SK-N-MC (cell line): ENCODE measurements around the gene VPS52.

Experiments used
- DNase-seq: peaks from one replicate; pipeline ENCODE4 v3.0.0-alpha.2; 2011; ENCODE audit warnings: low read depth, low spot score
- H3K27ac ChIP-seq: fragments of 200-600 bp; sonication (generic); 2 replicates; pipeline ENCODE4 v1.5.1; 2016; ENCODE audit warnings: mixed run types
- H3K36me3 ChIP-seq: fragments of 200-600 bp; sonication (generic); 2 replicates; pipeline ENCODE4 v1.6.1; 2017; ENCODE audit warnings: antibody characterized with exemption, low read length, mixed read lengths; ENCODE audit not compliant: insufficient read depth
- H3K4me3 ChIP-seq: fragments of 200-600 bp; sonication (generic); 2 replicates; pipeline ENCODE4 v1.5.1; 2016
- H3K9ac ChIP-seq: fragments of 200-600 bp; sonication (generic); 2 replicates; pipeline ENCODE4 v1.8.0; 2017; ENCODE audit warnings: mixed run types, mixed read lengths; ENCODE audit not compliant: insufficient read length
- H3K9me3 ChIP-seq: fragments of 200-600 bp; sonication (generic); 2 replicates; pipeline ENCODE4 v1.6.1; 2017; ENCODE audit warnings: low read depth, mild to moderate bottlenecking, antibody characterized with exemption, low read length, moderate library complexity, mixed read lengths
- EZH2 ChIP-seq: fragments of 200-600 bp; sonication (generic); IDR thresholded peaks from one replicate; pipeline ENCODE4 v1.6.1; 2017; ENCODE audit warnings: antibody characterized with exemption
- FOXP2 ChIP-seq: optimal IDR thresholded peaks from 2 replicates; pipeline ENCODE3; 2011; ENCODE audit warnings: mild to moderate bottlenecking, moderate library complexity; ENCODE audit not compliant: insufficient read depth; ENCODE audit errors: extremely low read length, control extremely low read depth
- POLR2AphosphoS5 ChIP-seq: IDR thresholded peaks from 2 replicates; pipeline ENCODE4 v1.6.1; 2012; ENCODE audit warnings: mild to moderate bottlenecking, low read depth, low read length, borderline replicate concordance

Gene VPS52

DNA sequence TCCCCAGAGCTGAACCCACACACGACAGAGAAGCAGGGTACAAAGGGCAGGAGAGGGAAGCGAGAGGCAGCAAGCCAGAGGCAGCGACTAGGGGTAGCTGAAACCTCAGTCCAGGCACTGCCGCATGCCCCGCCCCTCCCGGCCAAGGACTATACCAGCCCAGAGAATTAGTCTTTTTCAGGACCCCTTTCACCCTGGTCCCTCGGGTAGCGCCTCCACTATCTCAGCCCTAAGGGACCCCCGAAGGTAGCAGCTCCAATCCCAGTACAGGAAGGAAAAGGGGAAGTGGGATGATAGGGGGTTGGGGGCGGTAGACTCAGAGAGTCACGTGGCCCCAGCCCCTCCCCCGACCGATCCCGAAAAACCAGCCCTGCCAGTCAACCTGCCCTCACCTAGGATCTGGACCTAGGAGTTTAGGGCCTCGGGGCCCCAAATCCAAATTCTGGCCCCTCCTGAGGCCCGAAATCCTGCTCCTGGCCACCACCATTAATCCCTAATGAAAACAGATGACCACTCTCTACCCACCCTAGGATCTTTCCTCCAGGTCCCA lies 25.8 kb upstream of the VPS52 start:
- no peak for TF ChIP-seq EZH2
- TF ChIP-seq FOXP2 = no peak
- TF ChIP-seq POLR2AphosphoS5 = no peak
- Histone ChIP-seq H3K36me3 (no peaks in the 10 kb centered on the region; the same call in 1 of the 2 replicates), H3K9ac (no peak overlapping the region)

GRCh38 chr6:33296797-33297405 lies 25.2 kb upstream of the VPS52 start:
- DNase-seq = no peak
- Histone ChIP-seq H3K36me3 (peaks cover 3% of the 10 kb centered on the region; the same call in 1 of the 2 replicates), H3K4me3 (no peak overlapping the region), H3K27ac (no peak overlapping the region), H3K9me3 (no peaks in the 10 kb centered on the region), H3K9ac (no peak overlapping the region)
- no peak for TF ChIP-seq POLR2AphosphoS5
- no peak for TF ChIP-seq FOXP2
- TF ChIP-seq EZH2 = no peak

More for the DNA sequence above, 25.8 kb upstream of the VPS52 start:
- H3K27ac ChIP-seq = no peak overlapping the region
- no peak for DNase-seq
- peak overlapping the region; percentile 99 for H3K4me3 ChIP-seq
- H3K9me3 ChIP-seq = no peaks in the 10 kb centered on the region

DNA sequence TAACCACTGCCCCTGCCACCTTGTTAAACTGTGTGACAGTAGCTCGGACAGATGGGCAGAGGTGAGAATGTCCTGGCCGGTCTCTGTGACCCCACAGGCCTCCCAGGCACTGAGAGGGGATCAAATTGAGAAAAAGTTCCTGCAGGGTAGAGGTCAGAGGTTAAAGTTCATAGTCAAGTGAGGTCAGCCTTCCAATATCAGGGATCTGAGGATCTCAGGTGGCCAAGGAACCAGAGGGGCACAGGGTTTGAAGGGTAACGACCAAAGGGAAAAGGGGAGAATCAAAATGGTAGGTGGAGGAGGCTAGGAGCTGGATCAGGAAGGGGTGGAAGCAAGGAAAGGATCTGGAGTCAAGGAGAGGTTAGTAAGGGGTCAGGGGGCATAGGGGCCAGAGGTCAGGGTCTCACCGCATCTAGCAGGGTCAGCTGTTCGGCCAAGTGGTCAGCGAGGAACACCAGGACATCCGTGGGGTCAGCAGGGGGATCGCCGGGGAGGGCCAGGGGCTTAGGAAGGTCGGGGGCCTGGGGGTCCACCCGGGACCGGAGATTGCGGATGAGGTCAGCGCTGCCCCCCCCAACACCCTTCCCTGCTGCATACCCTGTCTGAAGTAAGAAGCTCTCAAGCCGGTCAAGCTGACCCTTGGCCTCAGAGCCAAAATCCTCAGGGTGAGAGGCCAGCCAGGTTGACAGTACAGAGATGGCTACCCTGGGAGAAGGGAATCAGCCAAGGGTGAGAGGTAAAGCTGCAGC lies 24.1 kb upstream of the VPS52 start:
- TF ChIP-seq POLR2AphosphoS5 (no peak), EZH2 (no peak), FOXP2 (no peak)
- H3K27ac ChIP-seq = no peak overlapping the region
- no peak for DNase-seq
- no peak overlapping the region for H3K9ac ChIP-seq
- no peaks in the 10 kb centered on the region for H3K9me3 ChIP-seq
- peaks cover 14% of the 10 kb centered on the region; the same call in 1 of the 2 replicates for H3K36me3 ChIP-seq
- H3K4me3 ChIP-seq = no peak overlapping the region

DNA sequence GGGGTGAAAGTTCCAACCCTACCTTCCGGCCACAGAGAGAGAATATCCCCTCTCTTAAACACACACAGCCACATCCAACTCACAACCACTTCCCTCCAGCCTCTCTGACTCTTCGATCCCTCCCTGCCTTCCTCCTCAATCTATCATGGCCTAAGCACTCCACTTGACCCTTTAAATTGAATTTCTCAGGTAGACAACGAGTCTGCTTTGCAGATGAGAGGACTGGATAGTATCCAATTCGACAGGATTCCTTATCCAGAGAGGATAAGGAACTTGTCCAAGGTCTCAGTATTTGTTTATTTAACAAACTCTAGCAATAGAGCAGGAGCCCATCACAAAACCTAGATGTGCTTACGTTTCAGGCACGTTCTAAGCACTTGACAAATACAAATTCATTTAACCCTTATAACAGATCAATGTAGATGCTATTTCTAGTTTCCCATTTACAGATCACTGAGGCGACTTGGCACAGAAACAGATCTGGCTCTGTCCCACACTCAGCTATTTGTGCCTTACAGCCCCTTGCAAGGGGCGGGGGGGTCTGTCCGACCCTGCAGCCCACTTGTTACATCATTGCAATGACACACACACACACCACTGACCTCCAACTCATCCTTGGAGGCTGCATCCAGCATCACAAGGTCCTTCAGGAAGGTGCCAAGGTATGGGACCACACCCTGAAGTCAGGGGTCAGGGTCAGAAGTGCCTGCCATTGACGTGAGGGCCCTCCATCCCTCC lies 22.6 kb upstream of the VPS52 start:
- TF ChIP-seq POLR2AphosphoS5 (no peak), EZH2 (no peak), FOXP2 (no peak)
- Histone ChIP-seq H3K27ac (no peak overlapping the region), H3K4me3 (no peak overlapping the region), H3K9ac (no peak overlapping the region), H3K36me3 (peaks cover 14% of the 10 kb centered on the region; the same call in 1 of the 2 replicates), H3K9me3 (no peaks in the 10 kb centered on the region)
- DNase-seq = no peak

GRCh38 chr6:33292996-33293682 lies 21.5 kb upstream of the VPS52 start:
- Histone ChIP-seq H3K9ac (no peak overlapping the region), H3K27ac (no peak overlapping the region), H3K9me3 (no peaks in the 10 kb centered on the region), H3K36me3 (peaks cover 14% of the 10 kb centered on the region; the same call in 1 of the 2 replicates), H3K4me3 (no peak overlapping the region)
- DNase-seq = no peak
- no peak; the same call in 1 of the 2 replicates for TF ChIP-seq POLR2AphosphoS5
- no peak for TF ChIP-seq EZH2
- no peak for TF ChIP-seq FOXP2

GRCh38 chr6:33290459-33290858 lies 18.8 kb upstream of the VPS52 start:
- Histone ChIP-seq H3K27ac (no peak overlapping the region), H3K36me3 (peaks cover 35% of the 10 kb centered on the region), H3K9me3 (no peaks in the 10 kb centered on the region), H3K9ac (peak overlapping the region; percentile 93), H3K4me3 (peak overlapping the region; percentile 90)
- no peak for DNase-seq
- no peak for TF ChIP-seq POLR2AphosphoS5
- no peak for TF ChIP-seq FOXP2
- no peak for TF ChIP-seq EZH2

GRCh38 chr6:33289784-33290315 lies 18.2 kb upstream of the VPS52 start:
- Histone ChIP-seq H3K9ac (peak overlapping the region; percentile 93), H3K9me3 (no peaks in the 10 kb centered on the region), H3K36me3 (peaks cover 41% of the 10 kb centered on the region), H3K27ac (0 out of 2 replicates have a peak overlapping the region, but pooled peaks have one; percentile 49), H3K4me3 (peak overlapping the region; percentile 90)
- TF ChIP-seq FOXP2 = no peak
- TF ChIP-seq EZH2 = no peak
- TF ChIP-seq POLR2AphosphoS5 = no peak
- DNase-seq = no peak
